Astrocyte (in vitro differentiated cells and primary cell): ENCODE measurements around the gene CEACAM5. TPM values are rescaled to one million over a fixed set of nuclear protein-coding genes. Genes with fewer than 3 reads are reported as not detected.

Experiments
- DNase-seq: peaks from one replicate; pipeline ENCODE4 v3.0.0-alpha.2; 2010; ENCODE audit warnings: low read depth
- FAIRE-seq: peaks from 2 replicates; lab custom pipeline; 2011; peaks lifted over from hg19 to GRCh38; lab: Jason Lieb, UNC
- H2AFZ ChIP-seq: 2 replicates; pipeline ENCODE4 v1.6.0; 2012; ENCODE audit warnings: low read depth, low read length, inconsistent platforms
- H3K27ac ChIP-seq: 2 replicates; pipeline ENCODE4 v1.5.1; 2011; ENCODE audit warnings: low read depth, low read length, inconsistent platforms
- H3K27me3 ChIP-seq: 2 replicates; pipeline ENCODE4 v1.6.0; 2011; ENCODE audit warnings: low read length, inconsistent platforms; ENCODE audit not compliant: insufficient read depth
- H3K36me3 ChIP-seq: 2 replicates; pipeline ENCODE4 v1.5.1; 2011; ENCODE audit warnings: low read length, inconsistent platforms; ENCODE audit not compliant: insufficient read depth
- H3K4me1 ChIP-seq: 2 replicates; pipeline ENCODE4 v1.5.1; 2011; ENCODE audit warnings: low read length, inconsistent platforms; ENCODE audit not compliant: insufficient read depth
- H3K4me2 ChIP-seq: 2 replicates; pipeline ENCODE4 v1.6.0; 2012; ENCODE audit warnings: low read length, inconsistent platforms
- H3K4me3 ChIP-seq: 2 replicates; pipeline ENCODE4 v1.5.1; 2011; ENCODE audit warnings: low read depth, mild to moderate bottlenecking, low read length, inconsistent platforms; ENCODE audit not compliant: insufficient read depth
- H3K79me2 ChIP-seq: 2 replicates; pipeline ENCODE4 v1.6.0; 2012; ENCODE audit warnings: mild to moderate bottlenecking, low read length, inconsistent platforms; ENCODE audit not compliant: insufficient read depth
- H3K9ac ChIP-seq: 2 replicates; pipeline ENCODE4 v1.6.0; 2012; ENCODE audit warnings: mild to moderate bottlenecking, low read length, inconsistent platforms
- H3K9me3 ChIP-seq: 2 replicates; pipeline ENCODE4 v1.5.1; 2012; ENCODE audit warnings: low read depth, mild to moderate bottlenecking, low read length, inconsistent platforms; ENCODE audit not compliant: insufficient read depth
- H4K20me1 ChIP-seq: 2 replicates; pipeline ENCODE4 v1.6.0; 2012; ENCODE audit warnings: low read length, inconsistent platforms; ENCODE audit not compliant: insufficient read depth
- H3K27ac Mint-ChIP-seq: one replicate; pipeline ENCODE4 v1.8.0; 2021; ENCODE audit warnings: mild to moderate bottlenecking, mixed read lengths; ENCODE audit not compliant: unreplicated experiment
- H3K27me3 Mint-ChIP-seq: one replicate; pipeline ENCODE4 v1.8.0; 2021; ENCODE audit warnings: low read depth, mixed read lengths; ENCODE audit not compliant: unreplicated experiment
- H3K36me3 Mint-ChIP-seq: one replicate; pipeline ENCODE4 v1.8.0; 2021; ENCODE audit warnings: low read depth, mixed read lengths; ENCODE audit not compliant: unreplicated experiment
- H3K4me1 Mint-ChIP-seq: one replicate; pipeline ENCODE4 v1.8.0; 2021; ENCODE audit warnings: low read depth, mixed read lengths; ENCODE audit not compliant: unreplicated experiment
- H3K4me3 Mint-ChIP-seq: one replicate; pipeline ENCODE4 v1.8.0; 2021; ENCODE audit warnings: mild to moderate bottlenecking, moderate library complexity, mixed read lengths; ENCODE audit not compliant: unreplicated experiment
- H3K9me3 Mint-ChIP-seq: one replicate; pipeline ENCODE4 v1.8.0; 2021; ENCODE audit warnings: mild to moderate bottlenecking, mixed read lengths; ENCODE audit not compliant: unreplicated experiment
- CTCF ChIP-seq: IDR thresholded peaks from 2 replicates; pipeline ENCODE4 v1.5.1; 2011; ENCODE audit warnings: low read depth, mild to moderate bottlenecking, inconsistent platforms, low read length, moderate library complexity; ENCODE audit not compliant: insufficient read depth
- EZH2 ChIP-seq: IDR thresholded peaks from 2 replicates; pipeline ENCODE4 v1.6.1; 2012; ENCODE audit warnings: mild to moderate bottlenecking, low read length, inconsistent platforms; ENCODE audit not compliant: insufficient read depth
- total RNA-seq: library from RNA; stranded (reverse); gene quantifications from 2 replicates; pipeline ENCODE4 v1.2.1, GENCODE V29; 2021

CEACAM5 gene
- total RNA-seq, 1 donor from 2014 or later, result not detected

- no peaks in the 10 kb centered on the region for H3K27me3 ChIP-seq
- no peak overlapping the region for H3K4me3 ChIP-seq
- H2AFZ ChIP-seq, result no peak overlapping the region
- H3K27me3 Mint-ChIP-seq, result peaks cover 53% of the 10 kb centered on the region
- FAIRE-seq (no peak), DNase-seq (no peak)
- H3K36me3 ChIP-seq, result no peaks in the 10 kb centered on the region
- no peak overlapping the region for H3K9ac ChIP-seq
- H3K79me2 ChIP-seq, result no peaks in the 10 kb centered on the region
- no peak overlapping the region for H3K4me3 Mint-ChIP-seq
- peaks cover 1% of the 10 kb centered on the region for H3K9me3 Mint-ChIP-seq
- H3K27ac Mint-ChIP-seq, result no peak overlapping the region
- no peaks in the 10 kb centered on the region for H3K36me3 Mint-ChIP-seq
- no peak for TF ChIP-seq CTCF
- no peak for TF ChIP-seq EZH2
- H4K20me1 ChIP-seq, result no peaks in the 10 kb centered on the region
- peaks cover 4% of the 10 kb centered on the region for H3K4me1 ChIP-seq
- no peak overlapping the region for H3K4me2 ChIP-seq
- H3K4me1 Mint-ChIP-seq, result peaks cover 11% of the 10 kb centered on the region
- H3K27ac ChIP-seq, result no peak overlapping the region
- H3K9me3 ChIP-seq, result no peaks in the 10 kb centered on the region
Observed at GRCh38 chr19:41698746-41699230, 9.6 kb upstream of the CEACAM5 start.

GRCh38 chr19:41699231-41699967 is 9.0 kb upstream of the CEACAM5 start:
- no peak for DNase-seq
- no peak for FAIRE-seq
- Histone ChIP-seq H3K27ac (no peak overlapping the region), H3K4me2 (no peak overlapping the region), H3K36me3 (no peaks in the 10 kb centered on the region), H3K4me1 (peaks cover 4% of the 10 kb centered on the region), H3K27me3 (no peaks in the 10 kb centered on the region), H3K9me3 (no peaks in the 10 kb centered on the region), H4K20me1 (no peaks in the 10 kb centered on the region), H3K79me2 (no peaks in the 10 kb centered on the region), H2AFZ (no peak overlapping the region), H3K9ac (no peak overlapping the region), H3K4me3 (no peak overlapping the region)
- no peak overlapping the region for H3K27ac Mint-ChIP-seq
- no peak overlapping the region for H3K4me3 Mint-ChIP-seq
- peaks cover 1% of the 10 kb centered on the region for H3K9me3 Mint-ChIP-seq
- no peaks in the 10 kb centered on the region for H3K36me3 Mint-ChIP-seq
- TF ChIP-seq EZH2 (no peak), CTCF (no peak)
- peaks cover 11% of the 10 kb centered on the region for H3K4me1 Mint-ChIP-seq
- H3K27me3 Mint-ChIP-seq, result peaks cover 48% of the 10 kb centered on the region

- no peak overlapping the region for H2AFZ ChIP-seq
- Mint-ChIP-seq H3K9me3 (peaks cover 1% of the 10 kb centered on the region), H3K36me3 (no peaks in the 10 kb centered on the region), H3K27me3 (peaks cover 49% of the 10 kb centered on the region), H3K4me3 (no peak overlapping the region), H3K4me1 (peaks cover 11% of the 10 kb centered on the region), H3K27ac (no peak overlapping the region)
- H3K27ac ChIP-seq, result no peak overlapping the region
- H3K27me3 ChIP-seq, result no peaks in the 10 kb centered on the region
- H3K36me3 ChIP-seq, result no peaks in the 10 kb centered on the region
- H3K9ac ChIP-seq, result no peak overlapping the region
- no peaks in the 10 kb centered on the region for H3K9me3 ChIP-seq
- DNase-seq, result no peak
- no peak overlapping the region for H3K4me2 ChIP-seq
- no peak for FAIRE-seq
- no peaks in the 10 kb centered on the region for H3K79me2 ChIP-seq
- TF ChIP-seq EZH2, result no peak
- TF ChIP-seq CTCF, result no peak
- no peak overlapping the region for H3K4me3 ChIP-seq
- H4K20me1 ChIP-seq, result no peaks in the 10 kb centered on the region
- H3K4me1 ChIP-seq, result peaks cover 4% of the 10 kb centered on the region
Observed at GRCh38 chr19:41699968-41700323, 8.5 kb upstream of the CEACAM5 start.
